Gastroesophageal sphincter (tissue), 4 donors: ENCODE measurements around the gene KITLG. TPM values are rescaled to one million over a fixed set of nuclear protein-coding genes. Genes with fewer than 3 reads are reported as not detected.
"Not testable (repeated sequence)": the region's sequence is repeated elsewhere in the genome, so short reads cannot be mapped to it uniquely, and the experiment has no call there.

ENCODE experiments used
- ATAC-seq: fragments of 150-250 bp; one replicate; pipeline ENCODE4 v1.9.1; 2016; ENCODE audit warnings: mild to moderate bottlenecking, moderate library complexity
- H3K27ac ChIP-seq, 4 donors: fragments of 200-600 bp; sonication (generic) in 3 of 4; 1 replicate in 3 of 4; 2 replicates in 1 of 4; pipeline ENCODE4 v1.5.1; 2016 to 2019
- H3K27me3 ChIP-seq: fragments of 200-600 bp; sonication (generic); one replicate; pipeline ENCODE4 v1.5.1; 2019
- H3K36me3 ChIP-seq, 2 donors: fragments of 200-600 bp; sonication (generic); one replicate each; pipeline ENCODE4 v1.5.1; 2019; ENCODE audit warnings: control low read depth in 1 of 2
- H3K4me1 ChIP-seq, 3 donors: fragments of 200-600 bp; sonication (generic); 1 replicate in 2 of 3; 2 replicates in 1 of 3; pipeline ENCODE4 v1.5.1; 2016 to 2019; ENCODE audit warnings: control low read depth in 2 of 3
- H3K4me3 ChIP-seq, 2 donors: fragments of 200-600 bp; sonication (generic); one replicate each; pipeline ENCODE4 v1.5.1; 2019; ENCODE audit warnings: mild to moderate bottlenecking in 1 of 2, moderate library complexity in 1 of 2
- H3K9me3 ChIP-seq, 3 donors: fragments of 200-600 bp; sonication (generic); one replicate each; pipeline ENCODE4 v1.5.1; 2017 to 2019; ENCODE audit warnings: control low read depth in 2 of 3
- CTCF ChIP-seq, 4 experiments: fragments of 200-600 bp in 2 of 4; fragments of 450-650 bp in 2 of 4; sonication (generic) in 1 of 4; IDR thresholded peaks; one replicate each; pipeline ENCODE4 v1.5.1; 2017 to 2019; ENCODE audit warnings: antibody characterized with exemption in 4 of 4, mild to moderate bottlenecking in 2 of 4, moderate library complexity in 2 of 4
- EP300 ChIP-seq: sonication (generic); formaldehyde crosslinking; IDR thresholded peaks from one replicate; pipeline ENCODE4 v1.6.1; 2017; ENCODE audit warnings: antibody characterized with exemption, mild to moderate bottlenecking
- POLR2A ChIP-seq, 2 donors: fragments of 450-650 bp; IDR thresholded peaks; one replicate each; pipeline ENCODE4 v1.6.1; 2017; ENCODE audit warnings: antibody characterized with exemption in 2 of 2, mild to moderate bottlenecking in 2 of 2, moderate library complexity in 1 of 2
- POLR2AphosphoS5 ChIP-seq: sonication (generic); formaldehyde crosslinking; IDR thresholded peaks from one replicate; pipeline ENCODE4 v1.6.1; 2017; ENCODE audit warnings: antibody characterized with exemption
- WGBS, 2 donors: methylation state at CpG; one replicate each; pipeline ENCODE4 v1.1.5; 2018; ENCODE audit warnings: low coverage in 1 of 2; 5-methylcytosine and 5-hydroxymethylcytosine counted together
- total RNA-seq, 4 donors: library from RNA; depleted of rRNA; stranded (reverse); fragments of >200 nt; gene quantifications; one replicate each; pipeline ENCODE4 v1.1.0, GENCODE V29; 2016

The KITLG gene
- total RNA-seq, 4 donors from 2014 or later: 48.5 to 239 (median 112) TPM

DNA sequence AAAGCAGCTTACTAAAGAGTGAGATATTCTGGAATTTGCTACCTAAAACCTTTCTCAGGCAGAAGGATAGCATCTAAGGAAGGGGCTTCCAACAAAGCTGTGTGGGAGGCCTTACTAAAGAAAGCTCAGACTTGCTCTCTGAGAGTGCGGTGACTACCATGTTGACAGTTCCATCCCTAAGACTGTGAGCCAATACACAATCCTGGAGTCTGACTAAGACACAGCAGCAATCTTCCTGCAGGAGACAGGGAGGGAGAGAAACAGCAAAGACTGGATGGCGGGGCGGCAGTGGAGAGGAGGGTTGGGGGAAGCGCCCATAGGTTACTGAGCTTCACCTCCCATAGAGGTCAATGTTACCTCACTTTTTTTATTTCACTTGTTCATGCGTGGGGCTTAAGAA is 70.9 kb downstream of the KITLG start:
- H3K27ac ChIP-seq: no peak overlapping the region
- 92% methylated on average over 4 of the region's 5 CpGs; no CpG with 5 or more reads in 1 of the 2 donors for whole genome bisulfite sequencing, 2 donors
- H3K27me3 ChIP-seq: no peaks in the 10 kb centered on the region
- no peak overlapping the region for H3K4me3 ChIP-seq
- peaks cover 0 to 31% (median 5%) of the 10 kb centered on the region in 3 donors for H3K4me1 ChIP-seq
- TF ChIP-seq EP300: no peak
- TF ChIP-seq CTCF (IDR thresholded peaks at IDR 0.05): no peak
- no peak for TF ChIP-seq POLR2A (IDR thresholded peaks at IDR 0.05)
- no peak for TF ChIP-seq POLR2AphosphoS5
- H3K36me3 ChIP-seq: peaks cover 0 to 46% of the 10 kb centered on the region in 2 donors
- no peaks in the 10 kb centered on the region for H3K9me3 ChIP-seq
- no peak for ATAC-seq

DNA sequence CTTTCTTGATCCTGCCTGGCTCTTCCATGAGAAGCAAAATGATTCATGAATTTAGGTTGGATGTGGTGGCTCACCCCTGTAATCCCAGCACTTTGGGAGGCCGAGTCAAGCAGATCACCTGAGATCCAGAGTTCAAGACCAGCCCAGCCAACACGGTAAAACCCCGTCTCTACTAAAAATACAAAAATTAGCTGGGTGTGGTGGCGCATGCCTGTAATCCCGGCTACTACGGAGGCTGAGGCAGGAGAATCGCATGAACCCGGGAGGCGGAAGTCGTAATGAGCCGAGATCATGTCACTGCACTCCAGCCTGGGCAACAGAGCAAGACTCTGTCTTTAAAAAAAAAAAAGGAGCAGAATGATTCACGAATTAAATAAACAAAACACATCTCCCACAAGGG is 72.4 kb downstream of the KITLG start:
- peaks cover 0 to 61% of the 10 kb centered on the region in 2 donors for H3K36me3 ChIP-seq
- not testable (repeated sequence) for H3K27me3 ChIP-seq, H3K27ac ChIP-seq, H3K9me3 ChIP-seq, ATAC-seq, H3K4me3 ChIP-seq
- H3K4me1 ChIP-seq: peaks cover 0 to 40% (median 5%) of the 10 kb centered on the region in 3 donors
- 82 to 87% methylated on average over 1 to 8 of the region's 12 CpGs for WGBS, 2 donors

DNA sequence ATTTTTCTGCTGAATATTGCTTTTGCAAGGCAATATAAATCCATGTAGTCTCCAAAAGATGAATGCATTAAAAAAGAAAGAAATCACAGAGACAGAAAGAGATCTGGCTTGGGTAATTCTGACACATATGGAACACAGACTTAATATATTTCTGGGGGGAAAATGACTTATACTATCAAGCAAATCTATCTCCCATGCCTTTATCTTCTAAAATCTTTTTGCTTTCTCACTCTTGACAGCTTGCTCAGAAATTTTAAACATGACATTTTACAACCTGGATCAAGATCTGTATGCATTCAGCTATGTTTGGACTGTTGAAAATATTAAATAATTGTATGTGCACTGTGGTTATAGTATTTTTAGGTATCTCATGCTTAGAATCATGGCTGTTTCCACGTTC is 73.0 kb downstream of the KITLG start:
- peaks cover 0 to 62% of the 10 kb centered on the region in 2 donors for H3K36me3 ChIP-seq
- no peak for TF ChIP-seq CTCF (IDR thresholded peaks at IDR 0.05)
- TF ChIP-seq EP300: no peak
- WGBS, 2 donors: 83 to 100% methylated on average over 1 of the region's 1 CpG

DNA sequence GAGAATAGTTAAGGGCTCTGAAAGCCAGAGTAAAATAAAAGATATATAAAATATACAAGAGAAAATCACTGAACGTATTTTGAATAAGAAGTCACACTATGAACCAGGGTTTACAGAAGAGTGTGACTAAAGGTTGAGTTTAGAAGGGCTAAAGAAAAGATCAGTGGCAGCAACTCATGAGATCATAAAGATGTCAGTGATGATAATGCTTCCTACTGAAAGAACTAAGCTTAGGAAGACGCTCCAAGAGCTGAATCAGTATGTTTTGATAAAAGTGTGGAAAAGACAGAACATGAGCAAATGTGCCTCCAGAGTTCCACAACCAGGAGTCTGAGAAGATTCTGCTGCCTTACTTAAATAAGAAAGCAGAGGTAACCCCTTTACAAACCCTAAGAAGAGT is 74.6 kb downstream of the KITLG start:
- Histone ChIP-seq H3K4me1 (peaks cover 3 to 33% (median 6%) of the 10 kb centered on the region in 3 donors), H3K27me3 (no peaks in the 10 kb centered on the region), H3K27ac (no peak overlapping the region), H3K4me3 (no peak overlapping the region), H3K36me3 (peaks cover 0 to 62% of the 10 kb centered on the region in 2 donors), H3K9me3 (no peaks in the 10 kb centered on the region)
- 92% methylated on average over 2 of the region's 2 CpGs for WGBS, 2 donors
- no peak for TF ChIP-seq EP300
- ATAC-seq: no peak

More for the DNA sequence above, 73.0 kb downstream of the KITLG start:
- H3K27ac ChIP-seq: no peak overlapping the region
- no peak overlapping the region for H3K4me3 ChIP-seq
- H3K27me3 ChIP-seq: no peaks in the 10 kb centered on the region
- ATAC-seq: no peak
- no peaks in the 10 kb centered on the region for H3K9me3 ChIP-seq
- peaks cover 3 to 42% (median 10%) of the 10 kb centered on the region in 3 donors for H3K4me1 ChIP-seq

DNA sequence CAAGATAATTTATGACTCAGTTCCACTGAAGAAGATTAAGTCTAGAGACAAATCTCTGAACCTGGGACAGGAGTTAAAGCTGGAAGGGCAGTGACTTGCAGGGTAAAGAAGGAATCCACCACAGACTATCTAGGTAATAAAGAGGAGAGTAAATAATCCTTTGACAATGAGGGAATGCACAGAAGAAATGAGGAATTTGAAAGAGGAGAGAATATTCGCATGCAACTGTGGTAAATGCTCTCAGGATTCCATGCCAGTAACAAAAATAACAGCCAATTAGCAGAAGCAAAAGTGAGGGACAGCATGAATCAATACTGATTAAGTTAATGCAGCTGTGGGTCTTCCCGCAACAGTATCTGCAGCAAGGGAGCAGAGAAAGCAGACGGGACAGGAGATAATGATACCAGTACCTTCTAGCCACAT is 77.0 kb downstream of the KITLG start:
- no peak for TF ChIP-seq EP300
- TF ChIP-seq POLR2AphosphoS5: no peak
- no peak for TF ChIP-seq CTCF (IDR thresholded peaks at IDR 0.05)
- TF ChIP-seq POLR2A (IDR thresholded peaks at IDR 0.05): no peak
- no peak overlapping the region for H3K4me3 ChIP-seq
- no peak for ATAC-seq
- no peaks in the 10 kb centered on the region for H3K27me3 ChIP-seq
- no peak overlapping the region for H3K27ac ChIP-seq
- peaks cover 0 to 60% of the 10 kb centered on the region in 2 donors for H3K36me3 ChIP-seq
- H3K9me3 ChIP-seq: no peaks in the 10 kb centered on the region
- 87 to 90% methylated on average over 2 to 3 of the region's 3 CpGs for WGBS, 2 donors
- H3K4me1 ChIP-seq: peaks cover 3 to 26% (median 9%) of the 10 kb centered on the region in 3 donors

GRCh38 chr12:88501972-88502938 is 78.0 kb downstream of the KITLG start:
- no peaks in the 10 kb centered on the region for H3K9me3 ChIP-seq
- WGBS, 2 donors: 27 to 46% methylated on average over 4 to 5 of the region's 5 CpGs

More at GRCh38 chr12:88501972-88502938, 78.0 kb downstream of the KITLG start:
- peaks cover 0 to 53% of the 10 kb centered on the region in 2 donors for H3K36me3 ChIP-seq
- TF ChIP-seq POLR2A (IDR thresholded peaks at IDR 0.05) (no peak), EP300 (no peak), POLR2AphosphoS5 (no peak), CTCF (IDR thresholded peaks at IDR 0.05) (no peak)
- peaks cover 3 to 26% (median 9%) of the 10 kb centered on the region in 3 donors for H3K4me1 ChIP-seq
- no peak for ATAC-seq
- no peaks in the 10 kb centered on the region for H3K27me3 ChIP-seq
- no peak overlapping the region for H3K4me3 ChIP-seq
- H3K27ac ChIP-seq: peak overlapping the region in 1 of 4 donors; percentile 9
